ENCODE results near the gene NCSTN.

Gene NCSTN

DNA sequence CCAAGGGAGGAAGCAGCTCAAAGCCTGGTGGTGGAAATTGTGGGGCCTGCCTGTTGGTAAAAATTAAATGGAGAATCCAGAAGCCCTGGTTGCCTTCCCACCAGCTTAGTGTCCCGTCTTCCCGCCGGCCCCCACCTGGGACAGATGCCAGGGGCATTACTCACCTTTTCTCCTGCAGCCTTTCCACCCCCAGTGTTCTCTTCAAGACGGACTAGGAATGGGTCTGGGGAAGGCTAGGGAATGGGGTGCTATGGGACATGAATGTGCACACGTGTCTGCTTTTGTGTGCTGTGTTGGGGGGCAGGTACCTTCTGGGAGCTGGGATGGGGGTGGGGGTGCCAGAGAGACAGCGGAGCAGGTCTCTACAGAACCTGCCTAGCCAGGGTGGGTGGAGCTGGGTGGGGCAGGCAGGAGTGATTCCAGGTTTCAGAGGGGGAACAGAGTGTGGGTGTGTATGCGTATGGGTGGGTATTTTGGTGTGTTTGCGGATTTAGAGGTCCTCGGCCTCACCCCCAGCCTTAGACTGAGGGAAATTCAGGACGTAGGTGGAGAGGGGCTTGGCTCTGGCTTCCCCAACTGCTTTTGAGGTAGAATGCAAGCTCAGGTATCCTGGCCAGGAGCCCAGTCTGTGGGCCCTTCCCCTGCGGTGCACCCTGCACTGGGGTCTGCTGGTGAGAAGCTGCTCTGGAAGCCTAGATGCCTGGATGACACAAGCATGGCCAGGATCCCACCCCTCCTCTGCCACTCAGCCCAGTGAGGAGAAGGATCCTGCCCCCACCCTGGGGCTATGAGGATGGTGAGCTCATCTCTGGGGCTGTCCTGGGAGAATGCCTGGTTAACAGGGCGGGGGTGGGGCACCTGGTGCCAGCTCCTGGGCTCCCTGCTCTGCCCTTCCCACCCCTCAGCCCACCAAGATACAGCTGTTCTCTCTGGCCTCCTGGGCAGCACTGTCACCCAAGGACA is 64.9 kb downstream of the NCSTN start:
- peak; percentile 33 for DNase-seq

Measured in retina (tissue), 1 donor.